Measurements from ENCODE around the gene METTL25B.

The METTL25B gene

GRCh38 chr1:156726549-156727226, 1.6 kb upstream of the METTL25B start:
- peak; percentile 66 for DNase-seq (ENCODE audit: low spot score)

- DNase-seq (ENCODE audit: low spot score): no peak
Measured at GRCh38 chr1:156727492-156727891, 777 bp upstream of the METTL25B start.

GRCh38 chr1:156728599-156729462, 562 bp downstream of the METTL25B start, which contains the start of gene ISG20L2:
ISG20L2 (minus strand) TSS chr1:156728766; CDS start chr1:156727652, 1,114 bp downstream.
- DNase-seq (ENCODE audit: low spot score): peak; percentile 98

- DNase-seq (ENCODE audit: low spot score): no peak
Measured at GRCh38 chr1:156733989-156734584, 5.8 kb downstream of the METTL25B start.

- no peak for DNase-seq (ENCODE audit: low spot score)
Measured at GRCh38 chr1:156738407-156738806, 10.1 kb downstream of the METTL25B start.

GRCh38 chr1:156738916-156739315, 10.6 kb downstream of the METTL25B start:
- no peak for DNase-seq (ENCODE audit: low spot score)

GRCh38 chr1:156740237-156740740, 12.0 kb downstream of the METTL25B start:
- no peak for DNase-seq (ENCODE audit: low spot score)

GRCh38 chr1:156740741-156741480, 12.6 kb downstream of the METTL25B start, which contains the start of gene MRPL24:
MRPL24 (minus strand) TSS chr1:156741088; CDS start chr1:156738704, 2,384 bp downstream.
- peak; percentile 100 for DNase-seq (ENCODE audit: low spot score)

- peak; percentile 33 for DNase-seq (ENCODE audit: low spot score)
Measured at GRCh38 chr1:156741481-156741983, 13.3 kb downstream of the METTL25B start.

- DNase-seq (ENCODE audit: low spot score): no peak
Measured at GRCh38 chr1:156742017-156742416, 13.7 kb downstream of the METTL25B start.

- DNase-seq (ENCODE audit: low spot score): no peak
Measured at GRCh38 chr1:156742801-156743200, 14.5 kb downstream of the METTL25B start.

- DNase-seq (ENCODE audit: low spot score): no peak
Measured at GRCh38 chr1:156743367-156744302, 15.4 kb downstream of the METTL25B start.

GRCh38 chr1:156744344-156744743, 16.1 kb downstream of the METTL25B start:
- DNase-seq (ENCODE audit: low spot score): no peak

GRCh38 chr1:156744786-156745419, 16.6 kb downstream of the METTL25B start:
- no peak for DNase-seq (ENCODE audit: low spot score)

- DNase-seq (ENCODE audit: low spot score): no peak
Measured at GRCh38 chr1:156745881-156746280, 17.6 kb downstream of the METTL25B start.

- no peak for DNase-seq (ENCODE audit: low spot score)
Measured at GRCh38 chr1:156746406-156746727, 18.1 kb downstream of the METTL25B start.

- DNase-seq (ENCODE audit: low spot score): peak; percentile 53
Measured at GRCh38 chr1:156746728-156747631, 18.7 kb downstream of the METTL25B start.

- DNase-seq (ENCODE audit: low spot score): no peak
Measured at GRCh38 chr1:156747742-156748669, 19.7 kb downstream of the METTL25B start.
